Activated CD4-positive, alpha-beta T cell treated with anti-CD3 and anti-CD28 coated beads, Interleukin-2, amount 10 ng/mL, durations not matched to agents 7 days and 5 days (primary cell): ENCODE results near the gene SLC17A7. TPM values are rescaled to one million over a fixed set of nuclear protein-coding genes. Genes with fewer than 3 reads are reported as not detected.
"Not testable (repeated sequence)": the region's sequence is repeated elsewhere in the genome, so short reads cannot be mapped to it uniquely, and the experiment has no call there.

Source experiments
- CTCF ChIA-PET: fragments of 350-600 bp; sonication (Branson Sonifier 250); formaldehyde crosslinking; loops from one replicate; lab custom pipeline; 2021; ENCODE audit warnings: antibody characterized with exemption; lab: Charles Lee
- POLR2A ChIA-PET: fragments of 350-600 bp; sonication (Branson Sonifier 250); formaldehyde crosslinking; loops from one replicate; lab custom pipeline; 2021; ENCODE audit warnings: antibody characterized with exemption; lab: Charles Lee
- DNase-seq: peaks from one replicate; pipeline ENCODE4 v3.0.0-alpha.2; 2020
- H3K27ac Mint-ChIP-seq: one replicate; pipeline ENCODE4 v1.8.0; 2021; ENCODE audit warnings: mild to moderate bottlenecking, moderate library complexity, mixed read lengths
- H3K27me3 Mint-ChIP-seq: one replicate; pipeline ENCODE4 v1.8.0; 2021; ENCODE audit warnings: mixed read lengths
- H3K36me3 Mint-ChIP-seq: one replicate; pipeline ENCODE4 v1.8.0; 2021; ENCODE audit warnings: low read depth, mixed read lengths
- H3K4me1 Mint-ChIP-seq: one replicate; pipeline ENCODE4 v1.8.0; 2021; ENCODE audit warnings: mixed read lengths
- H3K4me3 Mint-ChIP-seq: one replicate; pipeline ENCODE4 v1.8.0; 2021; ENCODE audit warnings: mild to moderate bottlenecking, moderate library complexity, mixed read lengths
- H3K9me3 Mint-ChIP-seq: one replicate; pipeline ENCODE4 v1.8.0; 2021; ENCODE audit warnings: mixed read lengths
- total RNA-seq, 2 experiments: library from RNA; stranded (reverse); gene quantifications; one replicate each; pipeline ENCODE4 v1.2.3, GENCODE V29; 2021

SLC17A7 gene
- total RNA-seq, 2 experiments from 2014 or later = 0.15 to 0.25 TPM

- H3K36me3 Mint-ChIP-seq = peaks cover 45% of the 10 kb centered on the region
- no peaks in the 10 kb centered on the region for H3K9me3 Mint-ChIP-seq
- CTCF ChIA-PET = interaction anchor here (0.7 to 2.6 kb wide), 11 partner anchors 9 to 60 kb away, joined by 3 to 17 read pairs (median 4); partner anchors contain the start of gene FLT3LG
- H3K4me3 Mint-ChIP-seq = peak within 1 kb of the TSS; percentile 98
- H3K27me3 Mint-ChIP-seq = no peaks in the 10 kb centered on the region
- peak within 1 kb of the TSS; percentile 100 for H3K27ac Mint-ChIP-seq
- peak; percentile 99 for DNase-seq
- POLR2A ChIA-PET = interaction anchor here (0.9 kb wide), 1 partner anchor 35 kb away, joined by 3 read pairs; no protein-coding TSS in a partner anchor
- peaks cover 62% of the 10 kb centered on the region for H3K4me1 Mint-ChIP-seq
Measured at GRCh38 chr19:49451430-49452181, 10.3 kb upstream of the SLC17A7 start, which contains the start of gene PIH1D1. PIH1D1 (minus strand) TSS chr19:49451814; CDS start chr19:49451574, 240 bp downstream.

DNA sequence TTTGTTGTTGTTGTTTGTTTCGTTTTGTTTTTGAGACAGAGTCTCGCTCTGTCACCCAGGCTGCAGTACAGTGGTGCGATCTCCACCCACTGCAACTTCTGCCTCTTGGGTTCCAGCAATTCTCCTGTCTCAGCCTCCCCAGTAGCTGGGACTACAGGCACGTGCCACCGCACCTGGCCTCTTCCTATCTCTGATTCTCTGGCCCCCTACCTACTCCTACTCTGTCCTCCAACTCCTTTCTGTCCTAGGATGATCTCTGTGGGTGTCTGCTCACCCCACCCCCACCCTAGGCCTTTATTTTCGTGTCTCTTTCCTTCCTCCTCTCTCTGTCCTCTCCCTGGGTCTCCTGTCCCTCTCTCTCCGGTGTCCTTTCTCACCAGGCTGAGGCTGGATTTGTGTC lies 9.1 kb upstream of the SLC17A7 start:
- Mint-ChIP-seq H3K4me3 (peak overlapping the region; percentile 98), H3K27me3 (no peaks in the 10 kb centered on the region), H3K9me3 (no peaks in the 10 kb centered on the region), H3K4me1 (peaks cover 61% of the 10 kb centered on the region), H3K36me3 (peaks cover 42% of the 10 kb centered on the region), H3K27ac (peak overlapping the region; percentile 100)
- POLR2A ChIA-PET = no interaction called here
- CTCF ChIA-PET = interaction anchor here (0.8 to 2.1 kb wide), 5 partner anchors 8 to 23 kb away, joined by 3 to 15 read pairs (median 4); partner anchors contain the start of gene FLT3LG
- DNase-seq = no peak

GRCh38 chr19:49448432-49448786 lies 7.1 kb upstream of the SLC17A7 start:
- Mint-ChIP-seq H3K4me1 (peaks cover 65% of the 10 kb centered on the region), H3K4me3 (no peak overlapping the region), H3K9me3 (no peaks in the 10 kb centered on the region), H3K36me3 (peaks cover 46% of the 10 kb centered on the region), H3K27me3 (no peaks in the 10 kb centered on the region), H3K27ac (peak overlapping the region; percentile 68)
- DNase-seq = no peak
- POLR2A ChIA-PET = no interaction called here
- CTCF ChIA-PET = interaction anchor here (1.0 kb wide), 1 partner anchor 22 kb away, joined by 5 read pairs; no protein-coding TSS in a partner anchor

DNA sequence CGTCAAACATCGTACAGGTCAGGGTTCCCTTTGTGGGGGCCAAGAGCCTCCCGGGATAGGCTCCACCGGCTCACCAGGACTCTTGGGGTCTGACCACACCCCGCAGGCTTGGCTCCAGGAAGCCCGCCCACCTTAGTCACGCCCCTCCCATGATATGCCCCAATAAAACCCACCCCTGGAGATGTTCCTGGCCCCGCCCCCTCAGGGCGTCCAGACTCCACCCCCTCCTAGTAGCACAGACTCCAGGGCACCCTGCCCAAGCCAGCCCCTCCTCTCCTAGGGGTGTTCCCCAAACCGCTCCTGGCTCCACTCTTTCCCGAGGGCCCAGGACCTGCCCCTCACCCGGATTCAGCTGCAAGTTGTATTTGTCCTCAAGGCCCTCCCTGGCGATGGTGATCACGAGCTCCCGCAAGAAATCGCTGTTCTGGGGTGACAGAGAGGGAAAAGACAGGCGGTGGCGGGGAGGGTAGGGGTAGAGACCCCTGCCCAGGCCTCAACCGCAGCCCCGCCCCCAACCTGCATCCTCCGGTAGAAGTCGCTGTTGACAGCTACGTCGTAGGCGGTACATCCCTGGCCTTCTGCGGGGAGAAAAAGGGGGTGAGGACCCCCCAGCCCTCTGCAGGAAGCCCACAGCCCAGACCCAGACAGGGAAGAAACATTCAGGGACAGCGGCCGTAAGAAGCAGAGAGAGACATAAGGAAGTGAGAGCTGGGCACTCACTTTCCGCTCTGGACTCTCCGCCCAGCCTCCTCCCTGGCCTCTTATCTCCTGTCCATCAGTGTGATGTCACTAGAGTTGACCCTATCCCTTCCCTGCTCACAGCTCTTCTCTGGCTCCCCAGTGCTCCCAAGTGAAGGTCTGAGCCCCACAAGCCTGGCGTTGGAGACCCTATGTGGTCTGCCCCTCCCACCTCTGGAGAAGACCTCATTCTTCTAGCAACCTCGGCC lies 6.4 kb upstream of the SLC17A7 start:
- Mint-ChIP-seq H3K36me3 (peaks cover 44% of the 10 kb centered on the region), H3K27ac (no peak overlapping the region), H3K4me1 (peaks cover 65% of the 10 kb centered on the region), H3K4me3 (no peak overlapping the region), H3K9me3 (no peaks in the 10 kb centered on the region), H3K27me3 (peaks cover under 1% of the 10 kb centered on the region)
- CTCF ChIA-PET = interaction anchor here (1.0 to 1.3 kb wide), 2 partner anchors 23 to 26 kb away, joined by 3 to 5 read pairs; partner anchors contain the start of gene FLT3LG
- no peak for DNase-seq
- POLR2A ChIA-PET = no interaction called here

DNA sequence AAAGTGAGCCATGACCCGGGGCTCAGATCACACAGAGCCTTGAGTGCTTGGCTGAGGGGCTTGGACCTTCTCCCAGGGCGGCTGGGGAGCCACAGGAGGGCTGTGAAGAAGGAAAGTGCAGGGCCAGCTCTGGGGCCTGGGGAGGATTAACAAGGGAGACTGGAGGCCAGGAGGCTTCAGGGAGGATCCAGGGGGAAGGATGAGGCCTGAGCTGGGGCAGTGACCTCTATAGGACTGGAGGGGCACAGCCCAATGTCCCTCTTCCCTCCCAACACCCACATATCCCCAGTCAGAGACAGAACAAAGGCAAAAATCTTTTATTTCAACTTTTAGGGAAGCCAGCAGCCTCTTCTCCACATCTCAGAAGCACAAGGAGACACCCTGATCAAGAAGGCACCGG lies 4.7 kb upstream of the SLC17A7 start:
- POLR2A ChIA-PET = no interaction called here
- peaks cover 14% of the 10 kb centered on the region for H3K27me3 Mint-ChIP-seq
- peaks cover 67% of the 10 kb centered on the region for H3K4me1 Mint-ChIP-seq
- H3K36me3 Mint-ChIP-seq = peaks cover 39% of the 10 kb centered on the region
- no peaks in the 10 kb centered on the region for H3K9me3 Mint-ChIP-seq
- DNase-seq = no peak
- H3K27ac Mint-ChIP-seq = peak overlapping the region; percentile 41
- CTCF ChIA-PET = interaction anchor here (0.7 to 1.6 kb wide), 2 partner anchors 54 to 189 kb away, joined by 3 to 6 read pairs; no protein-coding TSS in a partner anchor
- no peak overlapping the region for H3K4me3 Mint-ChIP-seq

DNA sequence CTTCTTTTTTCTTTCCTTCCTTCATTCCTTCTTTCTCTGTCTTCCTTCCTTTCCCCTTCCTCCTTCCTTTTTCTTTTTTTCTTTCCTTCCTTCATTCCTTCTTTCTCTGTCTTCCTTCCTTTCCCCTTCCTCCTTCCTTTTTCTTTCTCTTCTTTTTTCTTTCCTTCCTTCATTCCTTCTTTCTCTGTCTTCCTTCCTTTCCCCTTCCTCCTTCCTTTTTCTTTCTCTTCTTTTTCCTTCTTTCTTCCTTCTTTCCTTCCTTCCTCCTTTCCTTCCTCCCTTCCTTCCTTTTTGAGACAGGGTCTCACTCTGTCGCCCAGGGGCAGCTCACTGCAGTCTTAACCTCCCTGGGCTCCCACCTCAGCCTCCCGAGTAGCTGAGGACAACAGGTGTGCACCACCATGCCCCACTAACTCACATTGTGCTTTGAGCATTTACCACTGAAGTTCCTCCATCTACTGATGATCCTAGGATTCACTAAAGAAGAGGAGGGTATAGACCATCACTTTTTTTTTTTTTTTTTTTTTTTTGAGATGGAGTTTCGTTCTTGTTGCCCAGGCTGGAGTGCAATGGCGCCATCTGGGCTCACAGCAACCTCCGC lies 2.9 kb upstream of the SLC17A7 start:
- peak overlapping the region; percentile 91 for H3K27ac Mint-ChIP-seq
- POLR2A ChIA-PET, H3K9me3 Mint-ChIP-seq, DNase-seq: not testable (repeated sequence)
- CTCF ChIA-PET = interaction anchor here (0.6 to 1.1 kb wide), 7 partner anchors 20 to 836 kb away, joined by 3 to 4 read pairs (median 3); partner anchors contain the start of gene RRAS
- peaks cover 30% of the 10 kb centered on the region for H3K36me3 Mint-ChIP-seq
- H3K4me3 Mint-ChIP-seq = peak overlapping the region; percentile 79
- peaks cover 32% of the 10 kb centered on the region for H3K27me3 Mint-ChIP-seq
- H3K4me1 Mint-ChIP-seq = peaks cover 60% of the 10 kb centered on the region

DNA sequence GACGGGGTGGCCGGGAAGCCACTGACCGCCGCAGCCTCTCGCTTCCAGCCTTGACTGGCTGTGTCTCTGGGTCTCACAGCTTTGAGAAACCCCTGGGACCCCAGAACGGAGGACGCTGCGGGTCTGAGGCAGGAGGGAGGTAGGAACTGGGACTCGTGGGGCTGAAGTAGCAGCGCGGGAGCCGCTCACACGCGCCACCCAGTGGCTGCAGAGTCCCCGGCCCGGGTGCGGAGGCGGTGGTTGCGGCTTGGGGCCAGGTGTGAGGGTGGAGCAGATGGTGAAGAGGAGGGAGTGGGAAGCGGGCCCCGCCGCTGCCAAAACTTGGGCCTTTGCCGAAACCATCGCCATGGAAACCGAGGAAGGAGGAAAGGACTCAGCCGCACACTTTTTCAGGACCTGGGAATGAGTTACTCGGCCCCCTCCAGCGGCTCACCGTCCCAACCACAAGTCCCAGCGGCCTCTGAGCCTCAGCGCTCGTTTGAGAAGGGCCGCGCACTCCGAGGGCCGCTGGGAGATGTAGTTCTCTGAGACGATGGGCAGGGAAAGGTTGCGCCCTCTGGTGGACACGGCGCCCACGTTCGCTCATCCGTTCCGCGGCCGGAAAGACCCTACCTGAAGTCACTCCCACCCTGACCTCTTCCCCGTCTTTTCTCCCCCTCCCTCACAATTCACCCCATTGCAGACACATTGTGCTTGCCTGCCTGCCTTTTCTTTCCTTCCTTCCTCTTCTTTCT lies 2.2 kb upstream of the SLC17A7 start:
- Mint-ChIP-seq H3K27me3 (peaks cover 39% of the 10 kb centered on the region), H3K4me1 (peaks cover 57% of the 10 kb centered on the region), H3K4me3 (peak overlapping the region; percentile 79), H3K27ac (peak overlapping the region; percentile 91), H3K9me3 (no peaks in the 10 kb centered on the region), H3K36me3 (peaks cover 25% of the 10 kb centered on the region)
- CTCF ChIA-PET = interaction anchor here (0.6 to 1.9 kb wide), 19 partner anchors 8 to 836 kb away, joined by 3 to 10 read pairs (median 4); partner anchors contain the start of genes GFY, PIH1D1 and RRAS
- peak; percentile 94 for DNase-seq
- POLR2A ChIA-PET = interaction anchor here (0.6 to 1.0 kb wide), 2 partner anchors 10 to 100 kb away, joined by 3 to 6 read pairs; partner anchors contain the start of gene ALDH16A1

DNA sequence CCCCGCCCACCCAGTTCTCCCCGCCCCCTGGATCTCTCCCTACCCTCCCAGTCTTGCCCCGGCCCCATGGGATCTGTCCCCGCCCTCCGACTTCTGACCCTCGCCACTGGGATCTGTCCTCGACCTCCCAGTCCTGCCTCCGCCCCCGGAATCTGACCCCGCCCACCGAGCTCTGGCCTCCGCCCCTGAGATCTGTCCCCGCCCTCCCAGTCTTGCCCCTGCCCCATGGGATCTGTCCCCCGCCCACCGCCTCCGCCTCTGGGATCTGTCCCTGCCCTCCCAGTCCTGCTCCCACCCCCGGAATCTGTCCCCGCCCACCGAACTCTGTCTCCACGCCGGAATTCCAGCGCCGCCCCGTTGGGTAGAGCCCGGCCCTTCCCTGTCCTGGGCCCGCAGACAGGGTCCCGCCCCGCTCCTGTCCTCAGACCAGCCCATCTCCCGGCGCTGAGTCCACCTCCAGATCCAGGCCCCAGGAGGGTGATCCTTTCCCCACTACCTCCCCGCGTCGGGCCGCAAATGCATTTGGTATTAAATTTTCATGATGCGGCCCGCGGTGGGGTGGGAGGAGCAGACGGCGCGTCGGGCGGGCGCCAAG lies 1.5 kb upstream of the SLC17A7 start:
- DNase-seq = peak; percentile 73
- Mint-ChIP-seq H3K9me3 (no peaks in the 10 kb centered on the region), H3K27ac (peak overlapping the region; percentile 91), H3K36me3 (peaks cover 20% of the 10 kb centered on the region), H3K4me1 (peaks cover 50% of the 10 kb centered on the region), H3K4me3 (peak overlapping the region; percentile 79), H3K27me3 (peaks cover 45% of the 10 kb centered on the region)
- ChIA-PET POLR2A (interaction anchor here (0.6 to 1.0 kb wide), 2 partner anchors 10 to 99 kb away, joined by 3 to 6 read pairs; partner anchors contain the start of gene ALDH16A1), CTCF (interaction anchor here (0.6 to 1.9 kb wide), 20 partner anchors 9 to 217 kb away, joined by 3 to 10 read pairs (median 4); partner anchors contain the start of genes GFY and PIH1D1)

DNA sequence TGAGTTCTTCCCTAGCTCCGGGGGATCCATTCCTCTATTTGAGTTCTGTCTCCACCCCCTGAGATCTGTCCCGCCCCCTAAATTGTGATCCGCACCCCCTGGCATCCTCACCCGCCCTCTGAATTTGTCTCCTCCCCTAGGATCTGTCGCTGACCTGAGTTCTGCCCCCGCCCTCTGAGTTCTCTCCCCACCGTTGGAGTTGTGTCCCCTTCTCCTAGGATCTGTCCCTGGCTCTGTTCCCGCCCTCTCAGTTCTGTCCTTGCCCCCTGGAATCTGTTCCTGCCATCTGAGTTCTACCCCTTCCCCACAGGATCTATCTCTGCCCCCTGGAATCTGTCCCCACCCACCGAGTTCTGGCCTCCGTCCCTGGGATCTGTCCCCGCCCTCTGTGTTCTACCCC lies 1.0 kb upstream of the SLC17A7 start:
- no peaks in the 10 kb centered on the region for H3K9me3 Mint-ChIP-seq
- POLR2A ChIA-PET = interaction anchor here (1.0 kb wide), 1 partner anchor 11 kb away, joined by 6 read pairs; the partner anchor contains the start of gene ALDH16A1
- CTCF ChIA-PET = interaction anchor here (0.6 to 1.9 kb wide), 20 partner anchors 8 to 217 kb away, joined by 3 to 10 read pairs (median 4); partner anchors contain the start of genes GFY and PIH1D1
- peaks cover 20% of the 10 kb centered on the region for H3K36me3 Mint-ChIP-seq
- peaks cover 48% of the 10 kb centered on the region for H3K4me1 Mint-ChIP-seq
- H3K27ac Mint-ChIP-seq = peak overlapping the region; percentile 68
- DNase-seq = peak; percentile 32
- peaks cover 50% of the 10 kb centered on the region for H3K27me3 Mint-ChIP-seq
- peak overlapping the region; percentile 79 for H3K4me3 Mint-ChIP-seq

- Mint-ChIP-seq H3K36me3 (peaks cover 18% of the 10 kb centered on the region), H3K27ac (no peak overlapping the region), H3K9me3 (no peaks in the 10 kb centered on the region), H3K4me1 (peaks cover 49% of the 10 kb centered on the region), H3K4me3 (peak overlapping the region; percentile 79), H3K27me3 (peaks cover 54% of the 10 kb centered on the region)
- no peak for DNase-seq
- ChIA-PET POLR2A (no interaction called here), CTCF (interaction anchor here (1.1 to 1.9 kb wide), 7 partner anchors 15 to 216 kb away, joined by 3 to 7 read pairs (median 4); no protein-coding TSS in a partner anchor)
Measured at GRCh38 chr19:49441960-49442350, 628 bp upstream of the SLC17A7 start.
